Measurements from ENCODE around the gene BAZ2A. TPM values are rescaled to one million over a fixed set of nuclear protein-coding genes. Genes with fewer than 3 reads are reported as not detected.

BAZ2A gene
- polyA plus RNA-seq, 1 donor (not counting 4 experiments of a cell fraction or from before 2014, with no cell fraction given), result 55.7 TPM

- peaks cover 55% of the 10 kb centered on the region for H3K79me2 ChIP-seq (ENCODE audit: control insufficient read depth, insufficient read depth, low read length)
- dilution Hi-C loops (cut with MboI; ENCODE audit: extremely low pct_ligation_motif_present, low sequenced_read_pairs), result no loop called here
Observed at GRCh38 chr12:56616244-56616643, 13.9 kb downstream of the BAZ2A start.

GRCh38 chr12:56614627-56615026 lies 15.5 kb downstream of the BAZ2A start:
- H3K4me3 ChIP-seq (ENCODE audit: control insufficient read depth in 2 of 3, extremely low read depth in 1 of 3, insufficient read depth in 2 of 3, low read depth in 1 of 3, low read length in 3 of 3), result no peak overlapping the region
- H3K9me3 ChIP-seq (ENCODE audit: control insufficient read depth, low read depth, low read length), result no peaks in the 10 kb centered on the region
- H3K4me2 ChIP-seq (ENCODE audit: control insufficient read depth, extremely low read depth, insufficient read depth, low read depth, low read length), result no peak overlapping the region
- TF ChIP-seq EZH2 (IDR thresholded peaks at IDR 0.05; ENCODE audit: low read length) (no peak), CTCF (optimal IDR thresholded peaks at IDR 0.05 in 1 of 3, IDR thresholded peaks at IDR 0.05 in 1 of 3, conservative IDR thresholded peaks at IDR 0.05 in 1 of 3; ENCODE audit: extremely low read depth in 1 of 3, insufficient read depth in 2 of 3, low read length in 3 of 3) (no peak)
- dilution Hi-C loops (cut with MboI; ENCODE audit: extremely low pct_ligation_motif_present, low sequenced_read_pairs), result no loop called here
- H3K9ac ChIP-seq (ENCODE audit: control insufficient read depth, extremely low read depth, insufficient read depth, low read length), result no peak overlapping the region
- H3K27ac ChIP-seq (ENCODE audit: control insufficient read depth, insufficient read depth, low read length), result no peak overlapping the region
- no peaks in the 10 kb centered on the region for H3K4me1 ChIP-seq (ENCODE audit: control insufficient read depth, extremely low read depth, insufficient read depth, low read length)
- peaks cover 65 to 66% of the 10 kb centered on the region in 2 experiments for H3K36me3 ChIP-seq (ENCODE audit: control insufficient read depth in 2 of 2, extremely low read depth in 1 of 2, insufficient read depth in 2 of 2, low read length in 2 of 2)
- no peak overlapping the region for H2AFZ ChIP-seq (ENCODE audit: control insufficient read depth, low read length)
- DNase-seq (ENCODE audit: low read depth, low spot score), result no peak
- no peak for FAIRE-seq
- peaks cover 41% of the 10 kb centered on the region for H3K79me2 ChIP-seq (ENCODE audit: control insufficient read depth, insufficient read depth, low read length)
- H3K27me3 ChIP-seq (ENCODE audit: control insufficient read depth, extremely low read depth, insufficient read depth, low read length), result no peaks in the 10 kb centered on the region
- no peaks in the 10 kb centered on the region for H3K9me1 ChIP-seq (ENCODE audit: control insufficient read depth, extremely low read depth, insufficient read depth, low read length)
- H4K20me1 ChIP-seq (ENCODE audit: control insufficient read depth, extremely low read depth, insufficient read depth, low read length), result no peaks in the 10 kb centered on the region

More at GRCh38 chr12:56616244-56616643, 13.9 kb downstream of the BAZ2A start:
- FAIRE-seq (no peak), DNase-seq (ENCODE audit: low read depth, low spot score) (no peak)
- Histone ChIP-seq H3K36me3 (ENCODE audit: control insufficient read depth in 2 of 2, extremely low read depth in 1 of 2, insufficient read depth in 2 of 2, low read length in 2 of 2) (peaks cover 56 to 65% of the 10 kb centered on the region in 2 experiments), H3K4me3 (ENCODE audit: control insufficient read depth in 2 of 3, extremely low read depth in 1 of 3, insufficient read depth in 2 of 3, low read depth in 1 of 3, low read length in 3 of 3) (no peak overlapping the region), H3K27ac (ENCODE audit: control insufficient read depth, insufficient read depth, low read length) (no peak overlapping the region), H3K27me3 (ENCODE audit: control insufficient read depth, extremely low read depth, insufficient read depth, low read length) (no peaks in the 10 kb centered on the region), H3K9me1 (ENCODE audit: control insufficient read depth, extremely low read depth, insufficient read depth, low read length) (no peaks in the 10 kb centered on the region), H2AFZ (ENCODE audit: control insufficient read depth, low read length) (no peak overlapping the region), H3K9ac (ENCODE audit: control insufficient read depth, extremely low read depth, insufficient read depth, low read length) (no peak overlapping the region), H3K9me3 (ENCODE audit: control insufficient read depth, low read depth, low read length) (no peaks in the 10 kb centered on the region), H4K20me1 (ENCODE audit: control insufficient read depth, extremely low read depth, insufficient read depth, low read length) (no peaks in the 10 kb centered on the region), H3K4me1 (ENCODE audit: control insufficient read depth, extremely low read depth, insufficient read depth, low read length) (no peaks in the 10 kb centered on the region), H3K4me2 (ENCODE audit: control insufficient read depth, extremely low read depth, insufficient read depth, low read depth, low read length) (no peak overlapping the region)
- TF ChIP-seq EZH2 (IDR thresholded peaks at IDR 0.05; ENCODE audit: low read length), result no peak
- no peak for TF ChIP-seq CTCF (optimal IDR thresholded peaks at IDR 0.05 in 1 of 3, IDR thresholded peaks at IDR 0.05 in 1 of 3, conservative IDR thresholded peaks at IDR 0.05 in 1 of 3; ENCODE audit: extremely low read depth in 1 of 3, insufficient read depth in 2 of 3, low read length in 3 of 3)
